Measurements from ENCODE around the gene AP4E1. TPM values are rescaled to one million over a fixed set of nuclear protein-coding genes. Genes with fewer than 3 reads are reported as not detected.
"Not testable (repeated sequence)": the region's sequence is repeated elsewhere in the genome, so short reads cannot be mapped to it uniquely, and the experiment has no call there.

Gene AP4E1
- total and polyA plus RNA-seq, 3 donors from 2014 or later = 8.1 to 11.8 (median 11.3) TPM

DNA sequence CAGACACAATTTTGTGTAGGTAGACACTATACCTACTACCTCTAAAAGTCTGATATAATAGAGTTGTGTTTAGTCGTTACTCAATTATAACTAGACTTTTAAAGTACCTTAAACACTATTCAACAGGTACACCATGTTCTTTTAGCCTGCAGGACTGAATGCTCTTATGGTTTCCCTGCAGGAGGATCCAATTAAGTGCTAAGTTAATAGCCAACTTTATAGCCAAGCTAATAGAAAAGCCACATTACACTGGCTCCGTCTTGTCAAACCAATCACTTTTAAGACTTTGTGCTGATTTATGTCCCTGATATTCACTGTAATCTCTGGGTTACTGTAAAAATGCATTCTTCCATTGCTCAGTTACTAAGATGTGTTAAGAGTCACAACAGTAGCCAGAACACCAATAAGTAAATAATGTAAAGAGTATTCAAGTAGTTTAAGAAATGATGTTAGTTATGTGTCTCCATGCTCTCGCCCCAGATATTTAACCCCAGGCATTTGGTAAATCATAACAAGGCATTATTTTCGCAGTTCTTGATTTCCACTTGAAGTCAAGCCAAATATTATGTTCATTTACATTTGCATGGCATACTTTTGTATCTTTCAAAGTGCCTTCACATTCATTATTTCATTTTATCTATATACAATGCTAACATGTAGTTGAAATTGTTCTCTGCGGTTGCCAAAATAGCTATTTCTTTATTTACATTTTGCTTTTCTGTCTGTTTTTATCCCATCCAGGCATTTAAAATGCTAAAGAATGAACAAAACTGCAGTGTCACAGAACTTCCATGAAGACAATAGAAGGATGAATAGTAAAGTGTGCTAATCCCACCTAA is 42.7 kb upstream of the AP4E1 start:
- no peaks in the 10 kb centered on the region for H3K36me3 ChIP-seq (ENCODE audit: low read depth, missing control alignments)
- WGBS, 2 donors = 86 to 88% methylated on average over 5 of the region's 5 CpGs

GRCh38 chr15:50871832-50872231 is 36.7 kb upstream of the AP4E1 start:
- Histone ChIP-seq H3K9me3 (no peaks in the 10 kb centered on the region), H3K27me3 (no peaks in the 10 kb centered on the region), H3K36me3 (ENCODE audit: low read depth, missing control alignments) (no peaks in the 10 kb centered on the region), H3K4me1 (no peaks in the 10 kb centered on the region), H3K27ac (no peak overlapping the region), H3K4me3 (no peak overlapping the region)
- TF ChIP-seq POLR2A (IDR thresholded peaks at IDR 0.05) (no peak), CTCF (IDR thresholded peaks at IDR 0.05) (no peak)
- WGBS, 2 donors = 63 to 66% methylated on average over 1 of the region's 1 CpG
- intact Hi-C loops (cut with DNase I; ENCODE audit: low total_unique reads) = no loop called here
- no peak for DNase-seq

More for the DNA sequence above, 42.7 kb upstream of the AP4E1 start:
- H3K4me1 ChIP-seq = no peaks in the 10 kb centered on the region
- TF ChIP-seq CTCF (IDR thresholded peaks at IDR 0.05) (no peak), POLR2A (IDR thresholded peaks at IDR 0.05) (no peak)
- H3K27ac ChIP-seq = no peak overlapping the region
- H3K9me3 ChIP-seq = no peaks in the 10 kb centered on the region
- no peaks in the 10 kb centered on the region for H3K27me3 ChIP-seq
- no peak overlapping the region for H3K4me3 ChIP-seq
- intact Hi-C loops (cut with DNase I; ENCODE audit: low total_unique reads) = no loop called here
- no peak for DNase-seq

DNA sequence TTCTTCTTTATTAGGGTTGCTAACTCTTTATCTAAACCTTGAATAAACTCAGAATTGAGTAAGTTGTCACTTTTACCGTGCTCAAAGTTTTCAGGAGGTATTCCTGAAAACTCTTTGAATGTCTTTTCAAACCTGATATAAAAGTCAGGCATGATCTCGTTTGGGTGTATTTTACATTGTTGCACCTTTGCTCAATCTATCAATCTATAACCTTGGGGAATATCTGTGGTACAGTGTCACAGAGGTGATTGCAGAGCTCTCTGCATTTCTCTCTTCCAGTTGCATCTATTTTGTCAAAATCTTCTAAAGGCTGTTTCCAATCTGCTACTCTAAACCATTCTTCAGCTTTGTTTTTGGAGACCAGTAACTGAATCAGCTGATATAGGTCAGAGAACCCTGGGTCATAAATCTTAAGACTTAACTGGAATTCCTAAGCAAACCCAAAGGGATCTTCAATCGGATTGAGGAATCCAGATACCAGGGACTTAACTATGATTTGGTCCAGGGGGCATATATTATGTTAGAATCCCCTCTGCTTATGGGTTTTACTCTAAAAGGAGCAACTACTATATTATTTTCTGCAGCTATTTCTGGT is 35.6 kb upstream of the AP4E1 start:
- 66% methylated on average over 3 of the region's 3 CpGs for WGBS, 2 donors
- H3K27me3 ChIP-seq = no peaks in the 10 kb centered on the region
- DNase-seq = no peak
- no peak overlapping the region for H3K4me3 ChIP-seq
- no peaks in the 10 kb centered on the region for H3K36me3 ChIP-seq (ENCODE audit: low read depth, missing control alignments)
- H3K4me1 ChIP-seq = peaks cover 3% of the 10 kb centered on the region
- H3K9me3 ChIP-seq = no peaks in the 10 kb centered on the region
- intact Hi-C loops (cut with DNase I; ENCODE audit: low total_unique reads) = no loop called here
- H3K27ac ChIP-seq = no peak overlapping the region
- TF ChIP-seq CTCF (IDR thresholded peaks at IDR 0.05) = no peak
- TF ChIP-seq POLR2A (IDR thresholded peaks at IDR 0.05) = no peak

DNA sequence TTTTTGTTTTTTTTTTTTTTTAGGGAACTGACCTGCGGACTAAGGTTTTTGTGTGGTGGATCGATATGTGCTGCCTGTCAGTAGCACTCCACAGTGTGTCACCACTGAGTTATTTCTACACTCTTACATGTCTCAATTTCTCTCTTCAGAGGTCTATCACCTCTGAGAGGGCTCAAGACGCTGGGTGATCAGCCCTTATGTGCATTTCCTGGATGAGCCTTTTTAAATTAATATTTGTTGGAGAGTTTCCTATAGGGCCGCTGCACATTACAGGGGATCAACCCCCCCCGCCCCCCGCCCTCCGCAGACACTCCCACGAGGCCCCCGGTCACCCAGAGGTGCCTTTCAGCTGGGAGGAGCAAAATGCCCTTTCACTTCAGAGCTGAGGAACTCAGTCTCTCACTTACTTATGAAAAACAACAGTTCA is 34.5 kb upstream of the AP4E1 start:
- WGBS, 2 donors = 44 to 84% methylated on average over 4 to 9 of the region's 9 CpGs
- H3K9me3 ChIP-seq = no peaks in the 10 kb centered on the region
- no peaks in the 10 kb centered on the region for H3K27me3 ChIP-seq
- intact Hi-C loops (cut with DNase I; ENCODE audit: low total_unique reads) = no loop called here
- peaks cover 3% of the 10 kb centered on the region for H3K4me1 ChIP-seq
- no peaks in the 10 kb centered on the region for H3K36me3 ChIP-seq (ENCODE audit: low read depth, missing control alignments)
- H3K27ac ChIP-seq = no peak overlapping the region
- no peak for DNase-seq
- H3K4me3 ChIP-seq = no peak overlapping the region
- no peak for TF ChIP-seq CTCF (IDR thresholded peaks at IDR 0.05)

GRCh38 chr15:50875238-50875637 is 33.2 kb upstream of the AP4E1 start:
- H3K36me3 ChIP-seq (ENCODE audit: low read depth, missing control alignments); intact Hi-C loops (cut with DNase I; ENCODE audit: low total_unique reads); H3K4me3 ChIP-seq; DNase-seq; H3K4me1 ChIP-seq; H3K27me3 ChIP-seq; H3K9me3 ChIP-seq; H3K27ac ChIP-seq: not testable (repeated sequence)
- WGBS, 2 donors = 86 to 93% methylated on average over 2 to 3 of the region's 3 CpGs
